HG02884 (cell line): Measurements from ENCODE around the gene KCNIP1.
"Not testable (repeated sequence)": the region's sequence is repeated elsewhere in the genome, so short reads cannot be mapped to it uniquely, and the experiment has no call there.

ENCODE experiments used
- ATAC-seq: cut with Tn5 transposase; IDR thresholded peaks from one replicate; pipeline ENCODE4 v1.9.1; 2021; ENCODE audit warnings: mild to moderate bottlenecking, moderate library complexity; ENCODE audit not compliant: unreplicated experiment

Gene KCNIP1

DNA sequence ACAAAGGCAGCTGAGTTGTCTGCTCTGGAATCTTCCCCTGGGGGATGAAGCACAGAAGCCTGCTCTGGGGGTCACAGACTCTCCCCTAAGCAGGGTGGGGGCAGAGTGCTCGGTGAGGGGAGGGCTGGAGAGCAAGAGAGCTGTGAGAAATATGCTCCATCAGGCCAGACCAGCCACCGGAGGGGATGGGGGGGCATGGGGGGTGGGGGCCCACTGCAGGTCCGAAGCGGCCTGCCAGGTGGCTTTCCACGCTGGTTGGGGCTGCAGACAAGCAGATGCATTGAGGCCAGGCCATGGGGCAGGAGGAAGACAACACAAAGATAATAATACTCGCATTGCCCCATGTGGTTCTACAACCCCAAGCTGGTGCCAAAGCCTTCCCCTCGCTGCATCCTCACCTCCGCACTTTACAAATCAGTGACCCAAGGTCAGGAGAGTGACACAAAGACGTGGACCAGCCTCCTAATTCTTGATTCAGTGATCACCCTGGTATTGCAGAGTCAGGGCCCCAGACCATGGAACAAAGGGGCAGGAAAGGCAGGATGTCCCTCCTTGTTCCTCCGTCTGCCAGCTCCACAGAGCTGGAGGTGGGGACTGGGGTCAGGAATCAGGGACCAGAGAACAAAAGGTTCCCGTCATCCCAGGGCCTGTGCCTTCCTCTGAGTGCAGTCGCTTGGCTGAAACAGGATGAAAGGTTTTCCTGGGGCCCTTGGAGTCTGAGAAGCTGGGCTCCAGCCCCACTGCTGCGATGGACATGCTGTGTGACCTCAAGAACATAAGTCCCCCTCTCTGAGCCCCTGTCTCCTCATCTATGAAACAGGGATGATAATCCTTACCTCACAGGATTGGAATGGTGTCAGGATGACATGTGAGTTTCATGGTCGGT lies 242.5 kb downstream of the KCNIP1 start:
- ATAC-seq: no peak

DNA sequence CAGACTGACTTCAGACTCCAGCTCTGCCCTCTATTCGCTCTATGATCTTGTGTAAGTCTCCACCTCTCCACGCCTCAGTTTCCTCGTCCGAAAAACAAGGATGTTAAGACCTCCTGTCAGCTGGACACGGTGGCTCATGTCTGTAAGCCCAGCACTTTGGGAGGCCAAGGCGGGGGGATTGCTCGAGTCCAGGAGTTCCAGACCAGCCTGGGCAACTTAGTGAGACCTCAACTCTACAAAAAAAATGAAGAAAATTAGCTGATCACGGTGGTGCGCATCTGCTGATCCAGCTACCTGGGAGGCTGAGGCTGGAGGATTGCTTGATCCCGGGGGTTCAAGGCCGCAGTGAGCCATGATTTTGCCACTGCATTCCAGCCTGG lies 243.1 kb downstream of the KCNIP1 start:
- ATAC-seq: no peak

DNA sequence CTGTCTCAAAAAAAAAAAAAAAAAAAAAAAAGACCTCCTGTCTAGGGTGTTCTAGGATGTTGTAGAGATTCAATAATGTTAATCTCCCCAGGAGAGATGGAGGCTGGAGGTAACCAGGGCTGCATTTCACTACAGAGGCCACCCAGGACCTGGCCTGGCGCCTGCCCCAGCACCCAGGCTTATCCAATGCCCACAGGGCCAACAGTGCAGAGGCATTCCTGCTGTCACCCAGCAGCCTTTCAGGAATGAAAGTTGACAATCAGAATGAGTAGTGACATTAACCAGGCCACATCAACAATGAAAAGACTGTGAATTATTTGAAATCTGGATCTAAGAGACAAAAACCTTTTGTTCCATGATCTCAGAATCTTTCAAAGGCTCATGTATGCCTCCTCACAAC lies 243.5 kb downstream of the KCNIP1 start:
- no peak for ATAC-seq

DNA sequence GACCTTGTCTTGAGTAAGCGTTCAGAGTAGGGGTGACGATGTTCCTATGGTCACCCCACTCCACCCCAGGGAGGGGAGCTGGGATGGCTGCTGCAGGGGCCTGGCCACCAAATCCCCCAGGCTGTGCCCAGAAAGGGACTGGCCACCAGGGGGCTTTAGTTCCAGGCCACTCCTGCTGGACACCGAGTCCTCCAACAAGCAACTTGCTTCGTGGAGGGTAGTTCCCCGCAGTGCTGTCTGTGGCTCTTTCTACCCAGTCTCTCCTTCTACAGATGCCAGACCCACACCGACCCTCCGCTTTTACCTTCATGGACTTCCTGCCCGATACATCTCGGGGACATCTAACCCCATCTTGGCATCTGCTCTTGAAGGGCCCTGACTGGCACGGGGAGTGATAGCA lies 244.0 kb downstream of the KCNIP1 start:
- no peak for ATAC-seq

DNA sequence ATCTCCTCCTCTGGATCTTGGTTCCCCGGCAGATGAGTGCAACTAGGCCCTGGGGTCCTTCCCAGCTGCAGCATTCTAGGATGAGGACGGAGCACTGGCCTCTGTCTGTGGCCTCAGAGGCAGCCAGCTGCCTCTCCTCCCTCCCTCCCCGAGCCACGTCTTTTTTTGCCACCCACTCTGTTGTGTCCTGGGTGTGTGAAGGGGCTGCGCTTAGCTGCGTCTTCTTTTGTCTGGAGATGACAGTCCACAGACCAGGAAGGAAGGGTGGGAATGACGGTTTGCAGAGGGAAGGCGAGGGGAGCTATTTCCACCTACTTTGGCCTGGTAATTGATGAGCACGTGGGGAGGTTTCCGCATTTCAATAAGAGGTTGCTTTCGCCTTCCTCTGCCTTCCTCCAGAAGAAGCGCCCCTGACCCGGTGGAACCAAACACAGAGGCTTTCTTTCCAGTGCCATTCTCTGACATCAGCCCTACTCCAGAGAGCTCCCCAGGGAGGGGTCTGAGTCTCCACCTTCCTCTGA lies 245.2 kb downstream of the KCNIP1 start:
- no peak for ATAC-seq

DNA sequence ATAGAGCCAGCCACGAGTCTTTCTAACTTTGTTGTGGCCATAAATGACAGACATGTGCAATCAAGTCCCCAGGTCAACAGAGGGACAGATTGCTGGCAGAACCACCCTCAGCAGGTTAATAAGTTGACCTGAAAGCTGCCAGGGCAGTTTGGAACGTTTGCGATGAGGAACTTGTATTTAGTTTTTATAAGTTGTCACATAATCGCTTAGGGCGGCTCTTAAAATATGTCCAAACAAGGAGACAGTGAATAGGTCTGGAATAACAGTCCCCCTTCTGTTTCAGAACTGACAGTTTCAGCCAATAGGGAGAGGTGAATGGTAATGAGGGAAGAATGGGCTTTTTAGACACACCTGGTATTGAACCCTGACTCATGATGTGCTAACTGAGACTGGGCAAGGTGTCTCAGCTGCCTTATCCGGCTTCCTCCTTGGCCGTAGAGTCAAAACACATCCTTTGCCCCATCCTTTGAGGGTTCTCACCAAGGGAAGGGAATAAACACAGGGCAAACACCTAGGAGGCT lies 246.2 kb downstream of the KCNIP1 start:
- ATAC-seq: no peak

DNA sequence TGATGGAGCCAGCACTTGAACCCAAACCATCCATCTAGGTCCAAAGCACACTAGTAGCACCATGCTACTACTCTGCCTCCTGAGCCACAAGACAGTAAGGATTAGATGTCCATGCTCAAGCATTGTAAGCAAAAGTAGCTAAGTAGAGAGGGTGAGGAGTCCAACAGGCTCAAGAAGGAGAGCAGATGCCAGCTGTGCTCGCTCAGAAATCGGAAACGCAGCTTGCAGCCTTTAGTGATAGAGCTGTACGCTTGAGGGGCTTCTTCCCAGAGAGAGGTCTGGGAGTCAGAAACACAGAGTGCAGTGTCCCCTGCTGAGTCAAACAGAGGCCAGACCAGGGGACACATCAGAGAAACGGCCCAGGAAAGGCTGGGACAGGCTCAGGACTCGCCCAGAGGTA lies 247.0 kb downstream of the KCNIP1 start:
- no peak for ATAC-seq

DNA sequence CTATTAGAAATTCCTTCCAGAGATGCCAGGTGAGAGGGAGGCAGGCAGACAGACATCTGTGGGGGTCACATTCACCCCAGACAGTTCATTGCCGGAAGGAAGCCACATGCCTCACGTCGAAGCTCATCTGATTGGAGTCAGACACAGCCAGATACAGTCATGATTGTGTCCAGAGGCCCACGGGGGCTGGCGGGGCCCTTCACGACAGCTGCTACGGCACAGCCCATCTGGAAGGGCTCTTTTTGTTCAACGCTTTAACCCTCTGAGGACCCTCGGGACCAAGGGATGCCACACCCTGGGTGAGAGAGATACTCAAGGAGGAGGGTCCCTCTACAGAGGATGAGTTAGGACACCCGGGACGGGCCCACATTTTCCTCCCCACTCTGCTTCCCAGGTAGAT lies 247.8 kb downstream of the KCNIP1 start:
- ATAC-seq: no peak

DNA sequence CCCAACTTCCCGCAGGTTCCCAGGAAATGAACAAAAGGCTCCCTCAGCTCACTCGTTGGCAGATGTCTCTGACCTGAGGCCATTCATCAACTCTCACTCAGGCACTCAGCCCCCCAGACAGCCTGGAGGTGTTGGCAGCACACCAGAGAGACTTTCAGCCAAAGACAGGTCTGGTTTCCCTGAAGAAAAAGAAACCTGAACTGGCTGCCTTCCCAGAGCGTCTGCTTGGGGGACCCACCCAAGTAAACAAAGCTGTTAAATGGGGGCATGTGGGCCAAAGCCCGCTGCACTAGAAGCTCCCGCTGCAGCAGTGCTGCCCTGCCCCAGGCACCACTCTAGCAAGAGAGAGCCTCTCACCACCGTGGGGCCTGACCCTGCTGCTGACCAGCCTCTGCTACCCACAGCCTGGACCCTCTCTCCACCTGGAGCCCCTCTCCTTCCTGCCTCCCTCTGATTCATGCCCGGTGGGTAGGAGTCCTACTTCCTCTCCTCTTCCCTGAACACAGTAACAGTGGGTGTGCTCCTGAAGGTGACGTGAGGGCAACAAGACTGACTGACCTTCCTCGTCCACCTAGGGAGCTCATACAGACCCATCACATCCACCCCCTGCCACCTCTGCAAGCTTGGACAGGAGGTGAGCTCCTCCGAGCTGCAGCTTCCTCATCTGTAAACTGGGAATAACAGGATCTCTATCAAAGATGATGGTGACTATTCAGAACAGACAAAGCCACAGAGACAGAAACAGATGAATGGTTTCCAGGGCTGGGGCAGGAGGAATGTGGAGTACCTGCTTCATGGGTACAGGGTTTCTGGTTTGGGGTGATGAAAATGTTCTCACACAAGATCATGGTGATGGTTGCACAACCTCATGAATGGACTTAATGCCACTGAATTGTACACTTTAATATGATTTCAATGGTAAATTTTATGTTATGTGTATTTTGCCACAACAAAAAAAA lies 248.7 kb downstream of the KCNIP1 start:
- no peak for ATAC-seq

DNA sequence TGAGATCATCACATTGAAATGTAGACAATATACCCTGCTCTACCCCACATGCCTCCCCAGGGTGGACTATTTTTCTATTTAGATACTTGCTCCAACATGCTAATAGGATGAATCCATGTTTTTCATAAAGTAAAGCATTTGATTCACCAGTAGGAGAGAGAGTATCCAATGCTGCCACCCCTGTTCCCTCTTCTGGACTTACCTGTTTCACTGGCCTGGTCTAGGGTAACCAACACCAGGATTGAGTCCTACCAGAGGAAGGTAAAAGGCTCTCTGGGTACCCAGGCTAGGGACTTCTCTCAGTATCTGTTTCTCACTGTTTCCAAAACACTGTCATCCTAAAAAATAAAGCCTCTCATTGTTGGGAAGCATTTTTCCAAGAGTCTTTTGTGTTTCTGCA lies 249.5 kb downstream of the KCNIP1 start:
- no peak for ATAC-seq

DNA sequence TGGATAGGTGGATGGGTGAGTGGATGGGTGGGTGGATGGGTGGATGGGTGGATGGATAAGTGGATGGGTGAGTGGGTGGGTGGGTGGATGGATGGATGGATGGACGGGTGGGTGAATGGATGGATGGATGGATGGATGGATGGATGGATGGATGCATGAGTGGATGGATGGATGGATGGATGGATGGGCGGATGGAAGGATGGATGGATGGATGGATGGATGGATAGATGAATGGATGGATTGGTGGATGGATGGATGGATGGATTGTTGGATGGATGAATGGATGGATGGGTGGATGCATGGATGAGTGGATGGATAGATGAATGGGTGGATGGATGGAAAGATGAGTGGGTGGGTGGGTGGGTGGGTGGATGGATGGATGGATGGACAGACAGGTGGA lies 250.7 kb downstream of the KCNIP1 start:
- ATAC-seq: not testable (repeated sequence)

DNA sequence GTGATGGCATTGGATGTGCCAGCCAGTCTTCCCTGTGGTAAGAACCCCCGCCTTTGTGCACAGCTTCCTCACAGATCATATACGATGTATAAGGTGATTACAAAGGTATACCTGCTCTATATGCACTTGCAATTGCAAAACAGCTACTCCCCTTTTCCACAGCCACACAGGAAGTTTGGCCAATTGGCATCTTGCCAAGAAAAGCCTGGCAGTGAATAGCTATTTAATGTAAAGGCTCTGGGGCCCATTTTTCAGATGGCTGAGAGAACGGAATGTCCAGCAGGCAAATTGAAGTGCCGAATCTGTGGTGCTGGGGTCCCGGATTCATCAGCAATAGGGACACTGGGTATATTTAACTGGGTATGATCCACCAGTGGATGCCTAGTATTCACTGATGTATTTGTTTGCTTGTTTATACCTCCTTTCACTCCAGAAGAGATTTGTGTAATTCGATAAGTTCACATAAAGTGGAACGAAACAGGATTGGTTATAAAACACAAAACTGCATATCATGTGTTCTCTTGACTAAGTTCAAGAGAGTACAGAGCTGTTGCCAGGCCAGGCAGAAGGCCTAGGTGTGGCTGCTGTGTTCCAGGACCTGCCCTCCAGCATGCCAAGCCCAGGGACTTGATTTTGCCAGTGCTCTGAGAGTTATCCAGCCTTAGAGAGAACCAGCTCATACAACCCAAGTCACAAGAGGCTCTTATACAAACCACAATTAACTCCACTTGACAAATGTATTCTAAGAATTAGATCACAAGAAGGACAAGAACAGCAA lies 252.0 kb downstream of the KCNIP1 start:
- no peak for ATAC-seq

DNA sequence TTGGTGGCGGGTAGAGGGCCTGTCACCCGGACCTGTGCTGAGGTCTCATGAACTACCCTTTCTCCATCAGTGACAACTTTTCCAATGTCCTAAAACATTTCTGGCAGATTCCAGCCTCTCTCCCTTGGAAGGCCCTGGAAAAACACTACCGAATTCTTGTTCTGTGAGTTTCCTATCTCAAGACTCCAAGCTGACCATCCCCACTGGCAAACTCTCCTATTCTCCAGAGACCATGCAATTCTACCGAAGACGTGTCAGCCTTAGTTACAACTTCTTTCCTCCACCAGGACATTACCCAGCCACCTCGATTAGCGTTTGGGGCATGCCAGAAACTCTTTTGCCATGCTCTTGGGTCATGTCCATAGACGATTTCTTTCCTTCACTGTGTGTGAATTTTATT lies 252.9 kb downstream of the KCNIP1 start:
- no peak for ATAC-seq

DNA sequence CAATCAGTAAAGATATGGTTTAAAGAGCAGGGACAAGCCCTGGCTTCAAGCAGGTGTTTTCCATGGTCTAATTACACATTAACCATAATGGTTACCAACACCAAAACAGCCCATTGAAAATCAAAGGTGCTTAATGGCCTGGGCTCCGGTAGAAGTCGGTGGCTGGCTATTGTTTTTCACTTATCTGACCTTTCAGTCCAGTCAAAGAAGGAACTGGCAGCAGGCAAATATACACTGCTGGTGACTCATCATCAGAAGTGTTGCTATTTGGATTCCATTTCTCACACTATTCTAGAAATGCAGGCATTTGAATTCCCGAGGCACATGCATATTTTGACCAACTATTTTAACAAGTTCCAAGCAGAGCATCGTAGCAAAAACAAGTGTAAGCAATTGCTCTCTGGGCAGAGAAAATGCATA lies 253.4 kb downstream of the KCNIP1 start:
- peak; percentile 58 for ATAC-seq

DNA sequence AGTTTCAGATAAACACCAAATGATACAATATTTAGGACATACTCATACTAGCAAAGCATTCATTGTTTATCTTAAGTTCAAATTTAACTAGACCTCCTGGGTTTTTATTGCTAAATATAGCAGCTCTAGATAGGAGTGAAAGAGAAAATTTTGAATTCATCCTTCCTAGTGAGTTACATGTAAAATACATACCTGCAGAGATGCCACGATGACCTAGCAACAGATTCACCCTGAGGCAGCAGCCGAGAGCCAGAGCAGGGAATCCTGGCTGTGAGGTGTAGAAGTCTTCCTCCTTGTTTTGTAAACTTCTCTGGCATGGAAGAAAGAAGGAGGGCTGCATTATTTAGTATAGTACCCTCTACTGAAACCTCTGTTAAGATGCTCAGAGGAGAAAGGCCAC lies 253.8 kb downstream of the KCNIP1 start:
- no peak for ATAC-seq

DNA sequence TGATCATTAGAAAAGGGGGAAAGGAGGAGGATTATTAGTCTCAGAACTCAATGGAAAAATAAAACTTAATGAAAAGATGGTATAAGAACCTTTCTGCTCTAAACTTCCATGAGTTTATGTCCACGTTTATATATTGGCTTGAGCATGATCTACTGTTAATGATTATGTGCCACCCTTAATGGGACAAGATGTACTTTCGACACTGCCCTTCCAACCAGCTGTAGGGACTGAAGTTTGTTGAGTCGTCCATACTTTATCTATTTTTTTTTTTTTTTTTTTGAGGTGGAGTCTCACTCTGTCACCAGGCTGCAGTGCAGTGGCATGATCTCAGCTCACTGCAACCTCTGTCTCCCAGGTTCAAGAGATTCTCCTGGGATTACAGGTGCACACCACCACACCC lies 254.7 kb downstream of the KCNIP1 start:
- no peak for ATAC-seq

DNA sequence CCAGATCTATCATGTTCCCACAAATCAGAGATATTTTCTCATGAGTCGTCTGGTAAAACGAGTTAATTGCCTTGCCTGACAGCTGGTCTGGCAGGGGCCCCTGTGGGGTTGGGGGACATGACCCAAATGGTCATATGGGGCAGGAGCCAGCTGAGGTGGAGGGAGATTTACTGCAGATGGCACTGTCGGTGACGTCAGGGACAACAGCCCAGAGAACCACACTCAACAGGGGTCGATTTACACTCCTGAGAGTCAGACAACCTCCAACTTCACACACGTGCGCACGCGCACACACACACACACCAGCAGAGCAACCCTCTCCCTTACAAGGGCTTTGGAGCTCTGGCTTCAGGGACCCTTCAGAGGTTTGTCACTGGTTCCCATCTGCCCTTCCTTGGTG lies 256.3 kb downstream of the KCNIP1 start:
- ATAC-seq: no peak

DNA sequence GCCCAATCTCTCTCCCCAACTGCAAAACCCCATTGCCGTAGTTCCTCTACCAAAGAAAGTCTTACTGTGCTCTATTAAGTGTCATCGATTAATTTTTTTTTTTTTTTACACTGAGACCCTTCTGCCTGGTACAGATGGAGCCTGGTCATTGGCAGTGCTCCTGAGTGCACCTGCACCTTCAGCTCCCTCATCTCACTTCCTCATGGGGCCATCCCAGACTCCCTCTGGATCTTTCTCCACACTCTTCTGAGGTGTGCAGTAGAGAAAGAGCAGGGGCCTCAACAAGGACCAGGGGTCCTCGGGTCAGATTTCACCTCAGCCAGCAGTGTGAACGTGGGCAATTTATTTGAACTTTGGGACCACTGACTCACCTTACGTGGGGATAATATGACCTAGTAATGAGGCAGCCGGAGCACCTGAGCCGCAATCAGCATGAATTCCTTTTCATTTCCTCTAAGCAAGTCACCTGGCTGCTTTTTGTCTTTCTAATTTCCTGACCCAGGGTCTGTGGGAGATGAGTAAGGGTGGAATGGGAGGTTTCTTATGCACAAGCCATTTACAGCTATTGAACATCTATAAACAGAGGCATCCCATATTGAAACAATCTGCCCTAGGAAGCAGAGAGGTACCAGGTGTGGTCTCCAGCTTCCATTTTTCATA lies 257.4 kb downstream of the KCNIP1 start:
- ATAC-seq: no peak

DNA sequence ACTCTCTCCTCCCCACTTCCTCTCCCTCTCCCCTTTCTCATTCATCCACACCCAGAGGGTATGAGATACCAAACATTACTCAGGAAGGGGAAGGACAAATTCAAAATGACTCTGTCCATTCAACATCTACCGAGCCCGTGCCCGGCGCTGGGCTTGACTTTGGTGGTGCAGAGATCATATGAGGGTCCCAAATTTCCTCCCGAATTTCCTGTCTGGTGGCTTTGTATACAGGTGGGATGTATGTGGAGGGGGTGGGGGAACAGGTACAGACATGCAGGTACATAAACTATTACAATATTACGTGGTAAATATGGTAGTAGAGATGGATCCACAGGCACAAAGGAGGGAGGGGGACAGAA lies 257.9 kb downstream of the KCNIP1 start:
- ATAC-seq: no peak

DNA sequence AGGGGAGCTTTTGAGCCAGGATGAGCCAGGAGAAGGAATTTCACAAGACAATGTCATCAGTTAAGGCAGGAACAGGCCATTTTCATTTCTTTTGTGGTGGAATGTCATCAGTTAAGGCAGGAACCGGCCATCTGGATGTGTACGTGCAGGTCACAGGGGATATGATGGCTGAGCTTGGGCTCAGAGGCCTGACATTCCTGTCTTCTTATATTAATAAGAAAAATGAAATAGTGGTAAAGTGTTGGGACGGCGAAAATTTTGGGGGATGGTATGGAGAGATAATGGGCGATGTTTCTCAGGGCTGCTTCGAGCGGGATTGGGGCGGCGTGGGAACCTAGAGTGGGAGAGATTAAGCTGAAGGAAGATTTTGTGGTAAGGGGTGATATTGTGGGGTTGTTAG lies 258.5 kb downstream of the KCNIP1 start:
- not testable (repeated sequence) for ATAC-seq
